ENCODE results near the gene ARL15. TPM values are rescaled to one million over a fixed set of nuclear protein-coding genes. Genes with fewer than 3 reads are reported as not detected.

ARL15 gene
- total RNA-seq, 1 experiment from 2014 or later, result 140 TPM

- peaks cover 24% of the 10 kb centered on the region for H3K36me3 Mint-ChIP-seq (ENCODE audit: insufficient read depth, unreplicated experiment)
- BruUV-seq (replicated peaks), result no TSS peak
- no peak overlapping the region for H3K4me3 Mint-ChIP-seq (ENCODE audit: unreplicated experiment)
- DNase-seq, result no peak
- peaks cover 11% of the 10 kb centered on the region for H3K4me1 ChIP-seq
- no peaks in the 10 kb centered on the region for H3K9me3 ChIP-seq
- H3K4me3 ChIP-seq (ENCODE audit: low read depth, low read length), result no peak overlapping the region
- H3K4me1 Mint-ChIP-seq (ENCODE audit: low read depth, unreplicated experiment), result peaks cover 7% of the 10 kb centered on the region
- CTCF ChIA-PET, result no interaction called here
- no peaks in the 10 kb centered on the region for H3K36me3 ChIP-seq (ENCODE audit: control insufficient read depth, insufficient read depth, low read length)
- no peak for TF ChIP-seq CTCF (IDR thresholded peaks at IDR 0.05; ENCODE audit: insufficient read depth in 1 of 2, low read depth in 1 of 2, low read length in 1 of 2, severe bottlenecking in 1 of 2, unreplicated experiment in 1 of 2)
- H3K27me3 ChIP-seq (replicated peaks; ENCODE audit: control insufficient read depth, insufficient read depth, low read length), result no peaks in the 10 kb centered on the region
- H3K27me3 Mint-ChIP-seq (ENCODE audit: insufficient read depth, unreplicated experiment), result no peaks in the 10 kb centered on the region
- intact Hi-C loops (cut with micrococcal nuclease; ENCODE audit: unreplicated experiment), result no loop called here
- no peaks in the 10 kb centered on the region for H3K9me3 Mint-ChIP-seq (ENCODE audit: unreplicated experiment)
- H3K27ac Mint-ChIP-seq (ENCODE audit: unreplicated experiment), result no peak overlapping the region
- POLR2A ChIA-PET, result no interaction called here
These were observed 153.8 kb downstream of the ARL15 start for GRCh38 chr5:54156577-54156976.

GRCh38 chr5:54150841-54151240, 159.5 kb downstream of the ARL15 start:
- Histone ChIP-seq H3K4me1 (peaks cover 9% of the 10 kb centered on the region; the same call in 1 of the 2 replicates), H3K9me3 (no peaks in the 10 kb centered on the region), H3K4me3 (ENCODE audit: low read depth, low read length) (no peak overlapping the region), H3K27me3 (replicated peaks; ENCODE audit: control insufficient read depth, insufficient read depth, low read length) (no peaks in the 10 kb centered on the region), H3K36me3 (ENCODE audit: control insufficient read depth, insufficient read depth, low read length) (no peaks in the 10 kb centered on the region)
- Mint-ChIP-seq H3K27me3 (ENCODE audit: insufficient read depth, unreplicated experiment) (no peaks in the 10 kb centered on the region), H3K9me3 (ENCODE audit: unreplicated experiment) (no peaks in the 10 kb centered on the region), H3K36me3 (ENCODE audit: insufficient read depth, unreplicated experiment) (peaks cover 24% of the 10 kb centered on the region), H3K27ac (ENCODE audit: unreplicated experiment) (no peak overlapping the region), H3K4me3 (ENCODE audit: unreplicated experiment) (no peak overlapping the region), H3K4me1 (ENCODE audit: low read depth, unreplicated experiment) (peaks cover 20% of the 10 kb centered on the region)
- TF ChIP-seq CTCF (IDR thresholded peaks at IDR 0.05; ENCODE audit: insufficient read depth in 1 of 2, low read depth in 1 of 2, low read length in 1 of 2, severe bottlenecking in 1 of 2, unreplicated experiment in 1 of 2), result no peak
- ChIA-PET CTCF (no interaction called here), POLR2A (no interaction called here)
- DNase-seq, result no peak
- intact Hi-C loops (cut with micrococcal nuclease; ENCODE audit: unreplicated experiment), result no loop called here
- BruUV-seq (replicated peaks), result no TSS peak

- Histone ChIP-seq H3K4me3 (ENCODE audit: low read depth, low read length) (no peak overlapping the region), H3K36me3 (ENCODE audit: control insufficient read depth, insufficient read depth, low read length) (no peaks in the 10 kb centered on the region), H3K9me3 (no peaks in the 10 kb centered on the region), H3K4me1 (peaks cover 9% of the 10 kb centered on the region; the same call in 1 of the 2 replicates), H3K27me3 (replicated peaks; ENCODE audit: control insufficient read depth, insufficient read depth, low read length) (no peaks in the 10 kb centered on the region)
- BruUV-seq (replicated peaks), result no TSS peak
- no peak for TF ChIP-seq CTCF (IDR thresholded peaks at IDR 0.05; ENCODE audit: insufficient read depth in 1 of 2, low read depth in 1 of 2, low read length in 1 of 2, severe bottlenecking in 1 of 2, unreplicated experiment in 1 of 2)
- Mint-ChIP-seq H3K4me3 (ENCODE audit: unreplicated experiment) (no peak overlapping the region), H3K9me3 (ENCODE audit: unreplicated experiment) (no peaks in the 10 kb centered on the region), H3K27me3 (ENCODE audit: insufficient read depth, unreplicated experiment) (no peaks in the 10 kb centered on the region), H3K4me1 (ENCODE audit: low read depth, unreplicated experiment) (peaks cover 20% of the 10 kb centered on the region), H3K27ac (ENCODE audit: unreplicated experiment) (no peak overlapping the region), H3K36me3 (ENCODE audit: insufficient read depth, unreplicated experiment) (peaks cover 28% of the 10 kb centered on the region)
- intact Hi-C loops (cut with micrococcal nuclease; ENCODE audit: unreplicated experiment), result no loop called here
- no peak for DNase-seq
- ChIA-PET CTCF (no interaction called here), POLR2A (no interaction called here)
These were observed 161.5 kb downstream of the ARL15 start for GRCh38 chr5:54148858-54149257.

Measured in Caco-2 (cell line).